DOHH2 (cell line): ENCODE results near the gene SIKE1.
"Not testable (repeated sequence)": the region's sequence is repeated elsewhere in the genome, so short reads cannot be mapped to it uniquely, and the experiment has no call there.

Source experiments
- EZH2phosphoT487 ChIP-seq: fragments of 200-600 bp; sonication (generic); IDR thresholded peaks from 2 replicates; pipeline ENCODE4 v1.6.1; 2017; ENCODE audit warnings: borderline replicate concordance, mild to moderate bottlenecking, antibody characterized with exemption, low read length, moderate library complexity, mixed read lengths
- TF ChIP-seq, protein P1 (sequence below): fragments of 200-600 bp; sonication (generic); IDR thresholded peaks from one replicate; pipeline ENCODE4 v1.5.1; 2014; ENCODE audit warnings: antibody characterized with exemption, mild to moderate bottlenecking, low read depth, low read length; ENCODE audit not compliant: poor library complexity, severe bottlenecking

DNA sequence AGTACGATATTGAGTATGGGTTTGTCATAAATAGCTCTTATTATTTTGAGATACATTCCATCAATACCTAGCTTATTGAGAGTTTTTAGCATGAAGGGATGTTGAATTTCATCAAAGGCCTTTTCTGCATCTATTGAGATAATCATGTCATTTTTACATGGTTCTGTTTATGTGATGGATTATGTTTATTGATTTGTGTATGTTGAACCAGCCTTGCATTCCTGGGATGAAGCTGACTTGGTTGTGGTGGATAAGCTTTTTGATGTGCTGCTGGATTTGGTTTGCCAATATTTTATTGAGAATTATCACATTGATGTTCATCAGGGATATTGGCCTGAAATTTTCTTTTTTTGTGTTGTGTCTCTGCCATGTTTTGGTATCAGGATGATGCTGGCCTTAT, 6.0 kb upstream of the SIKE1 start:
- TF ChIP-seq, protein P1, sequence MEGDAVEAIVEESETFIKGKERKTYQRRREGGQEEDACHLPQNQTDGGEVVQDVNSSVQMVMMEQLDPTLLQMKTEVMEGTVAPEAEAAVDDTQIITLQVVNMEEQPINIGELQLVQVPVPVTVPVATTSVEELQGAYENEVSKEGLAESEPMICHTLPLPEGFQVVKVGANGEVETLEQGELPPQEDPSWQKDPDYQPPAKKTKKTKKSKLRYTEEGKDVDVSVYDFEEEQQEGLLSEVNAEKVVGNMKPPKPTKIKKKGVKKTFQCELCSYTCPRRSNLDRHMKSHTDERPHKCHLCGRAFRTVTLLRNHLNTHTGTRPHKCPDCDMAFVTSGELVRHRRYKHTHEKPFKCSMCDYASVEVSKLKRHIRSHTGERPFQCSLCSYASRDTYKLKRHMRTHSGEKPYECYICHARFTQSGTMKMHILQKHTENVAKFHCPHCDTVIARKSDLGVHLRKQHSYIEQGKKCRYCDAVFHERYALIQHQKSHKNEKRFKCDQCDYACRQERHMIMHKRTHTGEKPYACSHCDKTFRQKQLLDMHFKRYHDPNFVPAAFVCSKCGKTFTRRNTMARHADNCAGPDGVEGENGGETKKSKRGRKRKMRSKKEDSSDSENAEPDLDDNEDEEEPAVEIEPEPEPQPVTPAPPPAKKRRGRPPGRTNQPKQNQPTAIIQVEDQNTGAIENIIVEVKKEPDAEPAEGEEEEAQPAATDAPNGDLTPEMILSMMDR = not testable (repeated sequence)
- TF ChIP-seq EZH2phosphoT487 = not testable (repeated sequence)
